Activated CD8-positive, alpha-beta memory T cell treated with anti-CD3 and anti-CD28 coated beads for 36 hours (primary cell): Measurements from ENCODE around the gene KLRC4. TPM values are rescaled to one million over a fixed set of nuclear protein-coding genes. Genes with fewer than 3 reads are reported as not detected.
"Not testable (repeated sequence)": the region's sequence is repeated elsewhere in the genome, so short reads cannot be mapped to it uniquely, and the experiment has no call there.

Experiments
- CTCF ChIA-PET: fragments of 350-600 bp; sonication (Branson Sonifier 250); formaldehyde crosslinking; loops from one replicate; lab custom pipeline; 2021; ENCODE audit warnings: antibody characterized with exemption; lab: Charles Lee
- POLR2A ChIA-PET: fragments of 350-600 bp; sonication (Branson Sonifier 250); formaldehyde crosslinking; loops from one replicate; lab custom pipeline; 2021; ENCODE audit warnings: antibody characterized with exemption; lab: Charles Lee
- total RNA-seq, 2 experiments: library from RNA; stranded (reverse); gene quantifications; one replicate each; pipeline ENCODE4 v1.2.3, GENCODE V29; 2021

KLRC4 gene
- total RNA-seq, 2 experiments from 2014 or later, result 6.6 to 7.6 TPM

- CTCF ChIA-PET, result no interaction called here
- POLR2A ChIA-PET, result interaction anchor here (0.7 to 1.3 kb wide), 3 partner anchors 10 to 173 kb away, joined by 3 to 5 read pairs (median 3); no protein-coding TSS in a partner anchor
These were observed 27.5 kb downstream of the KLRC4 start for GRCh38 chr12:10381928-10382628.

GRCh38 chr12:10378737-10379136 lies 30.8 kb downstream of the KLRC4 start:
- POLR2A ChIA-PET, CTCF ChIA-PET: not testable (repeated sequence)

- ChIA-PET POLR2A (interaction anchor here (0.7 to 1.5 kb wide), 4 partner anchors 10 to 1385 kb away, joined by 3 to 7 read pairs (median 4); partner anchors contain the start of gene KLRG1), CTCF (interaction anchor here (0.7 to 1.5 kb wide), 5 partner anchors 10 to 162 kb away, joined by 3 to 4 read pairs (median 3); partner anchors contain the start of gene GABARAPL1)
These were observed 34.9 kb downstream of the KLRC4 start for GRCh38 chr12:10374624-10375018.

GRCh38 chr12:10372559-10372958 lies 37.0 kb downstream of the KLRC4 start:
- CTCF ChIA-PET, result no interaction called here

GRCh38 chr12:10371893-10372535 lies 37.5 kb downstream of the KLRC4 start:
- CTCF ChIA-PET, POLR2A ChIA-PET: not testable (repeated sequence)

More at GRCh38 chr12:10372559-10372958, 37.0 kb downstream of the KLRC4 start:
- POLR2A ChIA-PET, result no interaction called here

- ChIA-PET POLR2A (interaction anchor here (0.6 kb wide), 1 partner anchor 57 kb away, joined by 4 read pairs; no protein-coding TSS in a partner anchor), CTCF (interaction anchor here (0.9 kb wide), 1 partner anchor 134 kb away, joined by 4 read pairs; no protein-coding TSS in a partner anchor)
These were observed 39.8 kb downstream of the KLRC4 start for GRCh38 chr12:10369557-10370415.

GRCh38 chr12:10368206-10369171 lies 41.1 kb downstream of the KLRC4 start:
- POLR2A ChIA-PET, result no interaction called here
- CTCF ChIA-PET, result no interaction called here

GRCh38 chr12:10367714-10368113 lies 41.8 kb downstream of the KLRC4 start:
- POLR2A ChIA-PET, result not testable (repeated sequence)
- CTCF ChIA-PET, result interaction anchor here (1.7 kb wide), 1 partner anchor 132 kb away, joined by 5 read pairs; no protein-coding TSS in a partner anchor

GRCh38 chr12:10366875-10367274 lies 42.7 kb downstream of the KLRC4 start:
- POLR2A ChIA-PET, result interaction anchor here (0.6 to 0.7 kb wide), 2 partner anchors 47 to 48 kb away, joined by 3 to 5 read pairs; no protein-coding TSS in a partner anchor
- CTCF ChIA-PET, result interaction anchor here (1.3 to 1.7 kb wide), 4 partner anchors 28 to 131 kb away, joined by 3 to 5 read pairs (median 4); no protein-coding TSS in a partner anchor

- CTCF ChIA-PET, result interaction anchor here (1.0 to 1.7 kb wide), 5 partner anchors 29 to 130 kb away, joined by 3 to 5 read pairs (median 3); no protein-coding TSS in a partner anchor
- POLR2A ChIA-PET, result interaction anchor here (2.5 kb wide), 1 partner anchor 8 kb away, joined by 7 read pairs; no protein-coding TSS in a partner anchor
These were observed 43.7 kb downstream of the KLRC4 start for GRCh38 chr12:10365696-10366405.

GRCh38 chr12:10364815-10365622 lies 44.5 kb downstream of the KLRC4 start:
- POLR2A ChIA-PET, result interaction anchor here (0.6 to 2.5 kb wide), 5 partner anchors 9 to 55 kb away, joined by 3 to 7 read pairs (median 3); no protein-coding TSS in a partner anchor

GRCh38 chr12:10363914-10364814 lies 45.4 kb downstream of the KLRC4 start:
- ChIA-PET POLR2A (interaction anchor here (0.6 to 2.5 kb wide), 4 partner anchors 10 to 54 kb away, joined by 3 to 7 read pairs (median 3); no protein-coding TSS in a partner anchor), CTCF (interaction anchor here (1.5 kb wide), 1 partner anchor 10 kb away, joined by 4 read pairs; no protein-coding TSS in a partner anchor)

More at GRCh38 chr12:10364815-10365622, 44.5 kb downstream of the KLRC4 start:
- CTCF ChIA-PET, result interaction anchor here (1.0 to 1.5 kb wide), 2 partner anchors 9 to 46 kb away, joined by 3 to 4 read pairs; no protein-coding TSS in a partner anchor

GRCh38 chr12:10363658-10363913 lies 46.0 kb downstream of the KLRC4 start:
- CTCF ChIA-PET, result interaction anchor here (1.5 kb wide), 1 partner anchor 11 kb away, joined by 4 read pairs; no protein-coding TSS in a partner anchor

GRCh38 chr12:10362828-10363657 lies 46.5 kb downstream of the KLRC4 start:
- ChIA-PET POLR2A (no interaction called here), CTCF (interaction anchor here (0.6 kb wide), 1 partner anchor 99 kb away, joined by 4 read pairs; no protein-coding TSS in a partner anchor)

More at GRCh38 chr12:10363658-10363913, 46.0 kb downstream of the KLRC4 start:
- POLR2A ChIA-PET, result interaction anchor here (2.5 kb wide), 1 partner anchor 10 kb away, joined by 7 read pairs; no protein-coding TSS in a partner anchor
